Type B pancreatic cell (in vitro differentiated cells): ENCODE results near the gene FAM120C. TPM values are rescaled to one million over a fixed set of nuclear protein-coding genes. Genes with fewer than 3 reads are reported as not detected.

ENCODE experiments used
- DNase-seq: peaks from one replicate; pipeline ENCODE4 v3.0.0; 2021; ENCODE audit warnings: mixed read lengths; ENCODE audit not compliant: unreplicated experiment; ENCODE audit errors: extremely low spot score
- H3K27ac Mint-ChIP-seq: 2 replicates; pipeline ENCODE4 v1.8.0; 2021; ENCODE audit warnings: mild to moderate bottlenecking, mixed read lengths
- H3K27me3 Mint-ChIP-seq: 2 replicates; pipeline ENCODE4 v1.8.0; 2021; ENCODE audit warnings: mixed read lengths
- H3K36me3 Mint-ChIP-seq: 2 replicates; pipeline ENCODE4 v1.8.0; 2021; ENCODE audit warnings: mixed read lengths
- H3K4me1 Mint-ChIP-seq: one replicate; pipeline ENCODE4 v1.8.0; 2021; ENCODE audit warnings: mixed read lengths; ENCODE audit not compliant: unreplicated experiment
- H3K4me3 Mint-ChIP-seq: 2 replicates; pipeline ENCODE4 v1.8.0; 2021; ENCODE audit warnings: mild to moderate bottlenecking, mixed read lengths
- H3K9me3 Mint-ChIP-seq: 2 replicates; pipeline ENCODE4 v1.8.0; 2021; ENCODE audit warnings: mixed read lengths
- total RNA-seq: library from RNA; stranded (reverse); gene quantifications from 2 replicates; pipeline ENCODE4 v1.2.1, GENCODE V29; 2021; ENCODE audit warnings: low replicate concordance
- TF ChIP-seq, protein P1 (sequence below): fragments of 200-600 bp; sonication (generic); conservative IDR thresholded peaks from 2 replicates; pipeline ENCODE4 v1.5.0; 2021; ENCODE audit warnings: antibody characterized with exemption, mild to moderate bottlenecking

The FAM120C gene
- total RNA-seq, 1 donor from 2014 or later, result 12.7 TPM

DNA sequence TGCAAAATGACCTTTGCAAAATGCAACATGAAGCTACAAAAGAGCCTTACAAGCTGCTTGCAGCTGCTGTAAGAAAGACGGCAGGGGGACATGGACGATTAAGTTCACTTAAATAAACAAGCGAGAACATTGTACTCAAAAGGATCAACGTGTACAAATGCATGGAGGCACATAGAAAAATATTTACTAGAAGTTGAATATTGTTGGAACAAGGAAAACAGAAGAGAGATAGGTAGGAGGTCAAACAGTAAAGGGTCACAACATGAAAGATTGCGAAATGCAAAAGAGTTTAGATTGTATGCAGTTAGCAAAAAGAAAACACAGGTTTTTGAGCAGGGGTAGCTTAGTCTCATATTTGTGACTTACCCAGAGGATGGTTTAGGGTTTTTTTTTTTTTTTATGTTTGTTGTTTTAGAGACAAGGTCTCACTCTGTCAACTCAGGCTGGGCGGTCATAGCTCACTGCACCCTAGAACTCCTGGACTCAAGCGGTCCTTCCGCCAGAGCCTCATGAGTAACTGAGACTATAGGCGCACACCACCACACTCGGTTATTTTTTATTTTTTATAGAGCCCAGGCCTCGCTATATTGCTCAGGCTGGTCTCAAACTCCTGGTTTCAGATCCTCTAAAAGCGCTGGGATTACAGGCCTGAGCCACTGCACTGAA, 137.4 kb downstream of the FAM120C start:
- Mint-ChIP-seq H3K4me3 (peak overlapping the region; percentile 97), H3K9me3 (no peaks in the 10 kb centered on the region), H3K4me1 (peaks cover 10% of the 10 kb centered on the region), H3K27ac (peak overlapping the region; percentile 99), H3K27me3 (no peaks in the 10 kb centered on the region), H3K36me3 (no peaks in the 10 kb centered on the region)
- DNase-seq, result no peak
- TF ChIP-seq, protein P1, sequence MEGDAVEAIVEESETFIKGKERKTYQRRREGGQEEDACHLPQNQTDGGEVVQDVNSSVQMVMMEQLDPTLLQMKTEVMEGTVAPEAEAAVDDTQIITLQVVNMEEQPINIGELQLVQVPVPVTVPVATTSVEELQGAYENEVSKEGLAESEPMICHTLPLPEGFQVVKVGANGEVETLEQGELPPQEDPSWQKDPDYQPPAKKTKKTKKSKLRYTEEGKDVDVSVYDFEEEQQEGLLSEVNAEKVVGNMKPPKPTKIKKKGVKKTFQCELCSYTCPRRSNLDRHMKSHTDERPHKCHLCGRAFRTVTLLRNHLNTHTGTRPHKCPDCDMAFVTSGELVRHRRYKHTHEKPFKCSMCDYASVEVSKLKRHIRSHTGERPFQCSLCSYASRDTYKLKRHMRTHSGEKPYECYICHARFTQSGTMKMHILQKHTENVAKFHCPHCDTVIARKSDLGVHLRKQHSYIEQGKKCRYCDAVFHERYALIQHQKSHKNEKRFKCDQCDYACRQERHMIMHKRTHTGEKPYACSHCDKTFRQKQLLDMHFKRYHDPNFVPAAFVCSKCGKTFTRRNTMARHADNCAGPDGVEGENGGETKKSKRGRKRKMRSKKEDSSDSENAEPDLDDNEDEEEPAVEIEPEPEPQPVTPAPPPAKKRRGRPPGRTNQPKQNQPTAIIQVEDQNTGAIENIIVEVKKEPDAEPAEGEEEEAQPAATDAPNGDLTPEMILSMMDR, result no peak

- H3K4me3 Mint-ChIP-seq, result peak overlapping the region; percentile 97
- TF ChIP-seq, protein P1, result no peak
- no peak for DNase-seq
- H3K4me1 Mint-ChIP-seq, result peaks cover 10% of the 10 kb centered on the region
- H3K27me3 Mint-ChIP-seq, result no peaks in the 10 kb centered on the region
- H3K9me3 Mint-ChIP-seq, result no peaks in the 10 kb centered on the region
- H3K36me3 Mint-ChIP-seq, result no peaks in the 10 kb centered on the region
- H3K27ac Mint-ChIP-seq, result peak overlapping the region; percentile 99
Measured at GRCh38 chrX:54044877-54045338, 138.1 kb downstream of the FAM120C start.

- DNase-seq, result peak; percentile 94
- peak within 1 kb of the TSS; percentile 97 for H3K4me3 Mint-ChIP-seq
- H3K27me3 Mint-ChIP-seq, result no peaks in the 10 kb centered on the region
- peak within 1 kb of the TSS; percentile 99 for H3K27ac Mint-ChIP-seq
- TF ChIP-seq, protein P1, result peak; percentile 31
- H3K9me3 Mint-ChIP-seq, result no peaks in the 10 kb centered on the region
- H3K36me3 Mint-ChIP-seq, result no peaks in the 10 kb centered on the region
- peaks cover 10% of the 10 kb centered on the region for H3K4me1 Mint-ChIP-seq
Measured at GRCh38 chrX:54044126-54044876, 138.8 kb downstream of the FAM120C start, which contains the start of gene PHF8. PHF8 (minus strand) TSS chrX:54044473; CDS start chrX:54042728, 1,745 bp downstream.

- Mint-ChIP-seq H3K36me3 (no peaks in the 10 kb centered on the region), H3K9me3 (no peaks in the 10 kb centered on the region)
- peak; percentile 75 for DNase-seq
Measured at GRCh38 chrX:54043541-54044125, 139.4 kb downstream of the FAM120C start.

GRCh38 chrX:54043056-54043455, 140.0 kb downstream of the FAM120C start:
- Mint-ChIP-seq H3K27ac (peak overlapping the region; percentile 99), H3K4me3 (peak overlapping the region; percentile 97), H3K4me1 (peaks cover 10% of the 10 kb centered on the region), H3K9me3 (no peaks in the 10 kb centered on the region), H3K36me3 (no peaks in the 10 kb centered on the region), H3K27me3 (no peaks in the 10 kb centered on the region)
- DNase-seq, result no peak
- TF ChIP-seq, protein P1, result no peak

More at GRCh38 chrX:54043541-54044125, 139.4 kb downstream of the FAM120C start:
- Mint-ChIP-seq H3K4me1 (peaks cover 10% of the 10 kb centered on the region), H3K27me3 (no peaks in the 10 kb centered on the region), H3K4me3 (peak overlapping the region; percentile 97), H3K27ac (peak overlapping the region; percentile 99)
- TF ChIP-seq, protein P1, result no peak
